CD4-positive, alpha-beta memory T cell (primary cell): ENCODE data around the gene MLN. TPM values are rescaled to one million over a fixed set of nuclear protein-coding genes. Genes with fewer than 3 reads are reported as not detected.

Source experiments
- CTCF ChIA-PET: fragments of 350-600 bp; sonication (Branson Sonifier 250); formaldehyde crosslinking; loops from one replicate; lab custom pipeline; 2021; ENCODE audit warnings: inconsistent platforms; ENCODE audit not compliant: partially characterized antibody; lab: Charles Lee
- POLR2A ChIA-PET: fragments of 350-600 bp; sonication (Branson Sonifier 250); formaldehyde crosslinking; loops from one replicate; lab custom pipeline; 2021; ENCODE audit not compliant: partially characterized antibody; lab: Charles Lee
- DNase-seq, 5 donors: peaks; one replicate each; pipeline versions ENCODE4 v3.0.0 to v3.0.0-alpha.2; 2020 to 2022; ENCODE audit warnings: mixed read lengths in 1 of 5
- H3K27ac ChIP-seq: one replicate; pipeline ENCODE4 v1.7.0; 2013; ENCODE audit warnings: low read depth, low read length
- H3K27me3 ChIP-seq: 2 replicates; pipeline ENCODE4 v1.7.0; 2013; ENCODE audit warnings: mild to moderate bottlenecking, low read length, moderate library complexity; ENCODE audit not compliant: insufficient read depth
- H3K36me3 ChIP-seq: 2 replicates; pipeline ENCODE4 v1.7.0; 2013; ENCODE audit warnings: mild to moderate bottlenecking, low read length, moderate library complexity; ENCODE audit not compliant: insufficient read depth
- H3K4me1 ChIP-seq: 2 replicates; pipeline ENCODE4 v1.7.0; 2013; ENCODE audit warnings: mild to moderate bottlenecking, low read length, moderate library complexity; ENCODE audit not compliant: insufficient read depth
- H3K4me3 ChIP-seq, 2 donors: one replicate each; pipeline ENCODE4 v1.7.0; 2013; ENCODE audit warnings: low read length in 2 of 2, mild to moderate bottlenecking in 1 of 2
- H3K9me3 ChIP-seq, 2 donors: one replicate each; pipeline ENCODE4 v1.7.0; 2013; ENCODE audit warnings: low read length in 2 of 2, control low read depth in 1 of 2; ENCODE audit not compliant: control insufficient read depth in 1 of 2
- H3K27ac Mint-ChIP-seq, 7 donors: one replicate each; pipeline ENCODE4 v1.8.0; 2020 to 2021; ENCODE audit warnings: mixed read lengths in 7 of 7, mild to moderate bottlenecking in 6 of 7, inconsistent platforms in 3 of 7, moderate library complexity in 3 of 7
- H3K27me3 Mint-ChIP-seq, 2 donors: one replicate each; pipeline ENCODE4 v1.8.0; 2020 to 2021; ENCODE audit warnings: mixed read lengths in 2 of 2
- H3K36me3 Mint-ChIP-seq, 2 donors: one replicate each; pipeline ENCODE4 v1.8.0; 2020 to 2021; ENCODE audit warnings: mixed read lengths in 2 of 2, inconsistent platforms in 1 of 2, mild to moderate bottlenecking in 1 of 2
- H3K4me1 Mint-ChIP-seq, 4 donors: one replicate each; pipeline ENCODE4 v1.8.0; 2020 to 2021; ENCODE audit warnings: mixed read lengths in 4 of 4, mild to moderate bottlenecking in 1 of 4
- H3K4me3 Mint-ChIP-seq, 8 donors: one replicate each; pipeline ENCODE4 v1.8.0; 2020 to 2021; ENCODE audit warnings: mixed read lengths in 8 of 8, mild to moderate bottlenecking in 7 of 8, moderate library complexity in 6 of 8, inconsistent platforms in 3 of 8
- H3K9me3 Mint-ChIP-seq, 8 donors: one replicate each; pipeline ENCODE4 v1.8.0; 2020 to 2021; ENCODE audit warnings: mixed read lengths in 8 of 8, mild to moderate bottlenecking in 5 of 8, inconsistent platforms in 3 of 8, moderate library complexity in 1 of 8
- intact Hi-C: fragments of 100-400 bp; cut with micrococcal nuclease; formaldehyde crosslinking; loops from one replicate; pipeline ENCODE4 v1.15.1; 2023
- polyA plus RNA-seq, 2 donors: library from polyadenylated mRNA; unstranded; fragments of 300-500 nt; fragmentation: Illumina TruSeq; gene quantifications; one replicate each; pipeline ENCODE4 v1.2.3, GENCODE V29; 2021
- total RNA-seq, 2 experiments: library from RNA; stranded (reverse); gene quantifications; one replicate each; pipeline ENCODE4 v1.2.3, GENCODE V29; 2021

The MLN gene
- total and polyA plus RNA-seq, 4 experiments from 2014 or later = not detected

GRCh38 chr6:33815854-33816253, 12.1 kb upstream of the MLN start:
- peaks cover 0 to 3% (median 0%) of the 10 kb centered on the region in 8 donors for H3K9me3 Mint-ChIP-seq
- H3K4me3 ChIP-seq = no peak overlapping the region
- no peak overlapping the region for H3K4me3 Mint-ChIP-seq
- H3K36me3 ChIP-seq = no peaks in the 10 kb centered on the region
- peaks cover 3% of the 10 kb centered on the region for H3K4me1 ChIP-seq
- intact Hi-C loops = no loop called here
- no peak for DNase-seq
- peaks cover 0 to 5% (median 2%) of the 10 kb centered on the region in 4 donors for H3K4me1 Mint-ChIP-seq
- peaks cover 24 to 27% of the 10 kb centered on the region in 2 donors for H3K27me3 Mint-ChIP-seq
- H3K27me3 ChIP-seq = no peaks in the 10 kb centered on the region
- ChIA-PET POLR2A (interaction anchor here (0.6 kb wide), 1 partner anchor 89 kb away, joined by 3 read pairs; no protein-coding TSS in a partner anchor), CTCF (no interaction called here)
- no peak overlapping the region for H3K27ac Mint-ChIP-seq
- H3K36me3 Mint-ChIP-seq = no peaks in the 10 kb centered on the region
- no peaks in the 10 kb centered on the region for H3K9me3 ChIP-seq
- H3K27ac ChIP-seq = no peak overlapping the region

DNA sequence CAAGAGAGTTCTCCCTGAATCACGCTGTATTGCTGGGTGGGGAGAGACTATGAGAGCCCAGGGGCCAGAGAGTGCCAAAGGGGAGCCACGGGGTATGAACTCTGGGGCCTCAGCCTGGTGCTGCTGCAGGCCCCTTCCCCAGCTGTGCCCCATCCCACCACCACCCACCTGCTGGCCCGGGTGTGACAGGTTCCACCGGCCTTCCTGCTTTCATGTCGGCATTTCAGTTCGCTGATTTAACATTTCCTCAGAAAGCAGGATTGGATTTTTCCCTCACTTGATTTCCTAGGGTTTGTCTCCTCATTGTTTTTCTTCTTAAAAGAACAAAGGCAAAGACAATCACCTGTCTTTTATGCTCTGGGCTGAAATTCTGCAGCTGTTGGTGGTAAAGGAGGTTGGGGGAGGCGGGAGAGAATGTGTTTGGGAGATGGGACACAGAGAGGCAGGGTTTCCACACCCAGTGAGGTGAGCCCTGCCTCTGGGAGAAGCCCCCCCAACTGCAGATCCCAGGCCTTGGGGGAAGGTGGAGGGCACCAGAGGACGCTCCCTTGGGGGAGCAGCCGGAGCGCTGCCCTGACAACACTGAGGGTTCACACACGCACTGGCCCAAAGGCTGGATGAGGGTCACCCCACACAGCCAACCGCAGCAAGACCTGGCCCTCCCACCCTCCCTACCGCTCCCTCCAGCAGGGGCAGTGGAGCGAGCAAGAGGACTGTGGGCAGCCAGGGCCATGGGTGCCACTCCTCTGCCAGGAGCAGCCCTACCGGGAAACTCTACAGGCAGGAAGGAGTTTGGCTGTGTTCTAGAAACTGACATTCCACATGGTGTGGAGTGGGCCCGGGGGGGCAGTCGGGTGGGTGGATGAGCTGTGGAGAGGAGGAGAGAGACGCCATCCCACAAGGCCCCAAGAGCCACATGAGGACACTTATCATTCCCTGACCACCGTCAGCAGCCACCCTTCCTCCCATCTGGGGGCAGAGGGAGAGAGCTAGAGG, 10.5 kb upstream of the MLN start:
- Mint-ChIP-seq H3K36me3 (no peaks in the 10 kb centered on the region), H3K4me1 (no peaks in the 10 kb centered on the region), H3K27ac (no peak overlapping the region), H3K4me3 (no peak overlapping the region), H3K9me3 (peaks cover 0 to 3% (median 0%) of the 10 kb centered on the region in 8 donors), H3K27me3 (peaks cover 32 to 34% of the 10 kb centered on the region in 2 donors)
- Histone ChIP-seq H3K27me3 (peaks cover 5% of the 10 kb centered on the region), H3K4me3 (no peak overlapping the region), H3K36me3 (no peaks in the 10 kb centered on the region), H3K4me1 (no peaks in the 10 kb centered on the region), H3K27ac (no peak overlapping the region), H3K9me3 (no peaks in the 10 kb centered on the region)
- intact Hi-C loops = no loop called here
- POLR2A ChIA-PET = no interaction called here
- no peak for DNase-seq
- CTCF ChIA-PET = no interaction called here

DNA sequence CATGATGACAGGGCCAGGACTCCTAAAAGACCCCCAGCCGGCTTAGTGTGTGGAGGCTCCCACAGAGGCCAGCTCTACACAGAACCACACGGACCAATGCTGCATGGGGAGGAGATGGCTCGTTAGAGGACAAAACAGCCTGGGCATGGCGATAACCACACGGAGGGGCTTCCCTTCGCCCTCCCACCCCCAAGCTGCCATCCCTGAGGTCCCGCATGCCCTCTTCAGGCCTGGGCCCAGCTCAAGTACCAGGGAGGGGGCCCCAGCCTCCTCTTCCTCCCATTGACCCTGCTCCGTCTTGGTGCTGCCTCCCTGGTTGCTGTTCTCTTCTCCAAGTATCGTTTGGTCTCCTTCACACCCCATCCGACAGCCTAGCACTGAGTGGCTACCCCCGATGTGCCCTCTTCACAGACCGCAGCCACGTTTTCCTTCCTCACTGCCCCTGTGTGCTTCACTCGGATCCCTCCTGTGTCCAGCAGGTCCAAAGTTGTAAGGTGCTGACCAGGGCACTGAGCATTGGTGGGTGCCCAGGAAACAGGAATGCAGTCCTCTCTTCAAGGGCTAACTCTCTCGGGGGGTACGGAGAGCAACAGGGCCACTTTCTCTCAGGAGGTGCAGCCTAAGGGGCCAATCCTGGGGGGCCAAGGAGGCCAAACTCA, 9.6 kb upstream of the MLN start:
- peaks cover 1% of the 10 kb centered on the region for H3K4me1 ChIP-seq
- no peaks in the 10 kb centered on the region for H3K36me3 Mint-ChIP-seq
- H3K27ac Mint-ChIP-seq = no peak overlapping the region
- H3K4me3 ChIP-seq = no peak overlapping the region
- peaks cover 0 to 9% (median 3%) of the 10 kb centered on the region in 4 donors for H3K4me1 Mint-ChIP-seq
- no peak for DNase-seq
- peaks cover 0 to 3% (median 0%) of the 10 kb centered on the region in 8 donors for H3K9me3 Mint-ChIP-seq
- H3K4me3 Mint-ChIP-seq = no peak overlapping the region
- H3K27me3 Mint-ChIP-seq = peaks cover 35 to 40% of the 10 kb centered on the region in 2 donors
- H3K27me3 ChIP-seq = peaks cover 5% of the 10 kb centered on the region
- no peak overlapping the region for H3K27ac ChIP-seq
- no peaks in the 10 kb centered on the region for H3K36me3 ChIP-seq
- ChIA-PET POLR2A (no interaction called here), CTCF (no interaction called here)
- intact Hi-C loops = no loop called here
- no peaks in the 10 kb centered on the region for H3K9me3 ChIP-seq

GRCh38 chr6:33812669-33813068, 8.9 kb upstream of the MLN start:
- POLR2A ChIA-PET = no interaction called here

GRCh38 chr6:33809594-33809993, 5.8 kb upstream of the MLN start:
- intact Hi-C loops = no loop called here
- H3K27me3 ChIP-seq = peaks cover 5% of the 10 kb centered on the region
- H3K36me3 ChIP-seq = no peaks in the 10 kb centered on the region
- Mint-ChIP-seq H3K9me3 (peaks cover 0 to 3% (median 0%) of the 10 kb centered on the region in 8 donors), H3K27me3 (peaks cover 33 to 34% of the 10 kb centered on the region in 2 donors), H3K4me1 (peaks cover 10 to 26% (median 16%) of the 10 kb centered on the region in 4 donors), H3K4me3 (peak overlapping the region in 1 of 8 donors; percentile 7), H3K27ac (no peak overlapping the region), H3K36me3 (no peaks in the 10 kb centered on the region)
- ChIA-PET POLR2A (no interaction called here), CTCF (interaction anchor here (1.4 kb wide), 1 partner anchor 246 kb away, joined by 3 read pairs; no protein-coding TSS in a partner anchor)
- no peak for DNase-seq
- peaks cover 14% of the 10 kb centered on the region for H3K4me1 ChIP-seq
- H3K4me3 ChIP-seq = no peak overlapping the region
- no peaks in the 10 kb centered on the region for H3K9me3 ChIP-seq
- H3K27ac ChIP-seq = no peak overlapping the region

More at GRCh38 chr6:33812669-33813068, 8.9 kb upstream of the MLN start:
- Mint-ChIP-seq H3K4me3 (no peak overlapping the region), H3K4me1 (peaks cover 6 to 16% (median 9%) of the 10 kb centered on the region in 4 donors), H3K27me3 (peaks cover 38 to 41% of the 10 kb centered on the region in 2 donors), H3K36me3 (no peaks in the 10 kb centered on the region), H3K27ac (no peak overlapping the region), H3K9me3 (peaks cover 0 to 3% (median 0%) of the 10 kb centered on the region in 8 donors)
- CTCF ChIA-PET = no interaction called here
- no peak overlapping the region for H3K27ac ChIP-seq
- H3K36me3 ChIP-seq = no peaks in the 10 kb centered on the region
- intact Hi-C loops = no loop called here
- peak in 4 of 5 donors; percentile 9 to 30 (median 16) for DNase-seq
- H3K9me3 ChIP-seq = no peaks in the 10 kb centered on the region
- H3K27me3 ChIP-seq = peaks cover 5% of the 10 kb centered on the region
- peaks cover 8% of the 10 kb centered on the region for H3K4me1 ChIP-seq
- no peak overlapping the region for H3K4me3 ChIP-seq

DNA sequence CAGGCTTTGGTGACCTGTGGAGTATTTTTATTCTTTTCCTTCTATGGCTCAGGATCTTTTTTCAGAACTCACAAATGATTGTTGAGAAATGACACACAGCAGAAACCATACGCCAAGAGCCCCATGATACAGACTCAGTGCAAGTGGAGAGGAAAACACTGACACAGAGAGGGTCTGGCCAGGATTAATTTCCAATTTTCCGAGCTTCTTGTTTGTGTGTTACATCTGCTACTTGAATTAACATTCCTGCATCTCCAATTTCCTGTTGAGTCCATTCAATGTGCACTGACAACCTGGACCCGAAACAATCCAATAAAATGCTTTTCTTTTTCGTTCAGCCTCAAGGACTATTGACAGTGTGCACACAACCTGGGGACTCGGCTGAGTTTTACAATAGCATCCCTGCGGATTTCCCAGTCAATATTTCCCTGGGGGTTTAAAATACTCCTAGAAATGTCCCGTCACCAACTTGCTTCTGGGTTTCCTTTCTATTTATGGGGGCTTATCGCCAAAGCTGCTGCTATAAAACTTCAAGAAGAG, 4.9 kb upstream of the MLN start:
- H3K4me3 Mint-ChIP-seq = no peak overlapping the region
- POLR2A ChIA-PET = no interaction called here
- peaks cover 10 to 30% (median 16%) of the 10 kb centered on the region in 4 donors for H3K4me1 Mint-ChIP-seq
- no peaks in the 10 kb centered on the region for H3K9me3 ChIP-seq
- no peaks in the 10 kb centered on the region for H3K36me3 ChIP-seq
- H3K4me1 ChIP-seq = peaks cover 14% of the 10 kb centered on the region
- no peaks in the 10 kb centered on the region for H3K36me3 Mint-ChIP-seq
- H3K27ac ChIP-seq = no peak overlapping the region
- no peak overlapping the region for H3K27ac Mint-ChIP-seq
- peaks cover 0 to 3% (median 0%) of the 10 kb centered on the region in 8 donors for H3K9me3 Mint-ChIP-seq
- DNase-seq = no peak
- intact Hi-C loops = no loop called here
- CTCF ChIA-PET = interaction anchor here (1.4 kb wide), 1 partner anchor 247 kb away, joined by 3 read pairs; no protein-coding TSS in a partner anchor
- no peak overlapping the region for H3K4me3 ChIP-seq
- H3K27me3 ChIP-seq = peaks cover 5% of the 10 kb centered on the region
- H3K27me3 Mint-ChIP-seq = peaks cover 32% of the 10 kb centered on the region in 2 donors
